Neural progenitor cell (in vitro differentiated cells): Measurements from ENCODE around the gene AKAP8L.

ENCODE experiments used
- CTCF ChIP-seq: fragments of 200-600 bp; sonication (generic); IDR thresholded peaks from 2 replicates; pipeline ENCODE4 v1.5.1; 2017; ENCODE audit warnings: antibody characterized with exemption, mild to moderate bottlenecking
- EZH2 ChIP-seq: fragments of 200-600 bp; sonication (generic); IDR thresholded peaks from 2 replicates; pipeline ENCODE4 v1.6.1; 2017; ENCODE audit warnings: antibody characterized with exemption, mild to moderate bottlenecking, moderate library complexity
- EZH2phosphoT487 ChIP-seq: fragments of 200-600 bp; sonication (generic); IDR thresholded peaks from 2 replicates; pipeline ENCODE4 v1.6.1; 2017; ENCODE audit warnings: antibody characterized with exemption

- no peak for TF ChIP-seq EZH2phosphoT487
- TF ChIP-seq CTCF: no peak
- TF ChIP-seq EZH2: no peak
These were observed 19.8 kb upstream of the AKAP8L start for GRCh38 chr19:15438577-15438976.
